ENCODE results near the gene SMYD3. TPM values are rescaled to one million over a fixed set of nuclear protein-coding genes. Genes with fewer than 3 reads are reported as not detected.
"Not testable (repeated sequence)": the region's sequence is repeated elsewhere in the genome, so short reads cannot be mapped to it uniquely, and the experiment has no call there.

The SMYD3 gene
- polyA plus RNA-seq, 12 donors, result 7.7 to 11.6 (median 9.9) TPM; not detected in 2

- DNase-seq, result no peak
These were observed 698.9 kb downstream of the SMYD3 start for GRCh38 chr1:245807954-245808719.

DNA sequence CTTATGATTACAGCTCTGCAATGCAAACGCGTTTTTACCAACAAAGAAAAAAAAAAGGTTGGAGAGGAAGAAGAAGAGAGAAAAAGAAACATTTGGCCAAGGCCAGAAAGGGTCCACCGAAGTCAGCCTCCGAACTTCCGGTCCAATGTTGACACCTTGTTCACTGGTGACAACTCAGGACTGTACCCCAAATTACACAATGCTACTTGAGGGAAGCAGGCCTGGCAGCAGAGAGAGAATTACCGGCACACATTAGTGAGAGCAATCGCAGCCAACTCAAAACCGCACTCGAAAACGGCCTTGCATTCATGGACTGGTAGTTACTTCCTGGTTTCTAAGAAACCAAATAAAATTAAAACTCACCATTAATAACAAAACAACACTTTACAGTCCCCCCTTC lies 699.8 kb downstream of the SMYD3 start:
- no peak for DNase-seq

GRCh38 chr1:245805532-245805931 lies 701.5 kb downstream of the SMYD3 start:
- DNase-seq, result no peak

DNA sequence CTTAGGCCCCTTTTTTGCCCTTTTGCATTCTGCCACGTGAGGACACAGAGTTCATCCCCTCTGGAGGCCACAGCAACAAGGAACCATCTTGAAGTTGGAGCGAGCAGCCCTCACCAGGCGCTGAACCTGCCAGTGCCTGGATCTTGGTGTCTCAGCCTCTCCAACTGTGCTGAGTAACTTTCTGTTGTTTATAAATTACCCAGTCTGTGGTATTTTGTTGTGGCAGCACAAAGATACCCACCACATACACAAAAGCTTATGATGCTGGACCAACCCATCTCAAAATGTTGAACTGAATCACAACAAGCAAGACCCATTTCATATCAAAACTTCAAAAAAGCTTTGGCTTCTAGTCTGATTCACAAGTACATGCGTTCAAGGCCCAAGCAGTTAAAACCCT lies 702.4 kb downstream of the SMYD3 start:
- DNase-seq, result no peak

DNA sequence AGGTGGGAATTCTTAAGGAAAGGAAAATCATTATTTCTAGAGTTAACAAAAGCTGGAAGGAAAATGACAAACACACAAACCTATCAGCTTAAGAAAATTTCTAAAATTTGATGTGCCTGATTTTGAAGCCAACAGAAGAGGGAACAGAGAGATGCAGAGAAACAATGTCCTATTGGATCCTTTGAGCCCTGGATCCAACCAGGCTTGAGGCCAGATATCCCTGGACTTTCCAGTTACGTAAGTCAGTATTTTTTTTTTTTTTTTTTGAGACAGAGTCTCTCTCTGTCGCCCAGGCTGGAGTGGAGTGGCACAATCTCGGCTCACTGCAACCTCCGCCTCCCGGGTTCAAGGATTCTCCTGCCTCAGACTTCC lies 703.4 kb downstream of the SMYD3 start:
- DNase-seq, result no peak

DNA sequence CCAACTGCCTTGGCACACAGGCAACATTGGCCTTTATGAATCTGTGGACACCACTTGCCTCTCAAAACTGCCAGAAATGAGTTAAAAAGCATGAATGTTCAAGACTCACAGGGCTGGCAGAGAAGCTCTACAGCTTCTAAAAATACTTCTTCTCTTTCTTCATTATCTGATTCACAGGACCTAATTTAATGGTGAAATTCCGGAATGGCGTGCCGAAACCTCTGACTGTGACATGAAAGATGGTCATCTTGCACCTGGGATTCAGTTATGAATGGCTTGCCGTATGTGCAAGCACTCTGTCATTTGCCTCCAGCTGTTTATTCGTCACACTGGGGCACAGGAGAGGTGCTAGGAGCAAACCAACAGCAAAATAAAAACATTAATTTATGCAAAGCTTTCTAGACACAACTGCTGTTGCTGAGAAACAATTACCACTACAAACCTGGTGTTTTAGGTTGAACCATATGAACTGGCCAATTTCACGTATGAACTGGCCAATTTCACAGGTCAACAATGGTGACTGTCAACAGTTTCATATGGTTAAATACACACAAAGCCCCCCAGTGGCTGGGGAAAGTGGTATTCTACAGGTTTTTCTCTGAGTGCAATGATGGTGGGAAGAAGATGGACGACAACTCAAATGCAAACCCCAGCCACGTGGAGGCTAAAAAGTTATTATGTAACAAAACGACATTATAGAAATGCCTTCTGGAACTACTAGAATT lies 704.0 kb downstream of the SMYD3 start:
- no peak for DNase-seq

GRCh38 chr1:245800901-245801605 lies 706.0 kb downstream of the SMYD3 start:
- DNase-seq, result no peak

DNA sequence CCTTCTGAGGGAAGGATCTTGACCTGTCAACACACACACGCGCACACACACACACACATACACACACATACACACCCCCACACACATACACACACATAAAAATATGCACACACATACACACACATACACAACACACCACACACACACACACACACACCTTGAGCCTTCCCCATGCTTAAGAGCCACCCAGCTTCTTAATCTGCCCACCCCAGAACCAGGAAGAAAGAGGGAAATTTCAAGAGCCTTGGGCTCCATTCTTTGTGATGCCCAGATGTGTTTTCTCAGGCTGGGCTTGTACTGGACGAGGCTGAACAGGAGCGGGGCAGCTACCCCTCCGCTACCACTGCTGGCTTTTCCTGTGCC lies 708.7 kb downstream of the SMYD3 start:
- DNase-seq, result no peak

- no peak for DNase-seq
These were observed 709.3 kb downstream of the SMYD3 start for GRCh38 chr1:245797592-245798348.

DNA sequence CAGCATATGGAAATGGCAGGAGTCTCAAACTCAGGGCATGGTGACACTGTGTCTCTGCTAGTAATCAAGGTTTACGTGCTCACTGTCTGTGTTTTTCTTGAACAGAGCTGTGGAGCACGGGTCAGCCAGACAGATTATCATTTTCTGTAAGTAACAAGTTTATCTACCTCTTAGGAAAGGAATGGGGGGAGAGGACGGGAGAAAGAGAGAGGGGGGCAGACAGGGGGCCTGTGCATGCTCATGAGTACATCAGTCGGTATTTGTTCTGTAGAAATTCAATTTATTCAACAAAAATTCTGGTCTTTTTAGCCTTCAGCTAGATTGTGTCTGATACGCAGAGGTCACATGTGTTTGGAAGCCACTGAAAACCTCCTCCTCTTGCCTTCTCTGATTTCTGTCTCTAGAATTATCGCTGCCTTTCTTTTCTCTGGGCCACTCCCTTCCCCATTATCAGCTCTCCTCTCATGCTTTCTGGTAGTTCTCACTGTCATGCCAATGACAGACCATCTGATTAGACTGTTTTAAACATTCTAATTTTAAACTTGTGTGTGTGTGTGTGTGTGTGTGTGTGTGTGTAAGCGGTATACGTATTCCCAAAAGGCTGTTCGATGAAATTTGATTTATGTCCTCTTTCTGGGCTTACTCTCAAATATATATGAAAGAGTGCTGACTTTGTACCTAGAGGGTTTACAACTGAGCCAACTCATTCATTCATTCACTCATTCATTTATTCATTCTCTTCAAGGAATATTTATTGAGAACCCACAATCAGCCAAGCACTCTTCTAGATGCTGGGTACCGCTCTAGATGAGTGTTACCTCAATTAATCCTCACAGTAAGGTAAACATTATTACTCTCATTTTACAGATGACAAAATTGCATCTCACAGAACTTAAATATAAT lies 715.4 kb downstream of the SMYD3 start:
- no peak for DNase-seq

DNA sequence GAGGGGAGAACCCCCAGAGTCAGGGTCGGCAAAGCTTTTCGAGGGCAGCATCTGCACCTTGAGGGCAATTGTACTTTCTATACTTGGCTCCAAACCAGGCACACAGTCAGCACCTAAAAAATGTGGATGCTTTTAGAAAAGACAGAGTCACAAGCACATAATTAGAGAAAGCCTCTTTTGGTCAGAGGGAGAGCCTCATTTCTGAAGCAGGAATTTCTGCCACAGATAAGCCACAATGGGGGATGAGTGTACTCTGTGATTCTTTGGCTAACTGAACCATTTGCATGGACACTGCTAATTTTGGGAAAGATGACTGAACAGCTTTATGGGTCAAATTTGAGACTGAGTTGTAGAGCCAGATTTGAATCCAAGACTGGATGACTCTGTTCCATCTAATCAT lies 716.6 kb downstream of the SMYD3 start:
- no peak for DNase-seq

DNA sequence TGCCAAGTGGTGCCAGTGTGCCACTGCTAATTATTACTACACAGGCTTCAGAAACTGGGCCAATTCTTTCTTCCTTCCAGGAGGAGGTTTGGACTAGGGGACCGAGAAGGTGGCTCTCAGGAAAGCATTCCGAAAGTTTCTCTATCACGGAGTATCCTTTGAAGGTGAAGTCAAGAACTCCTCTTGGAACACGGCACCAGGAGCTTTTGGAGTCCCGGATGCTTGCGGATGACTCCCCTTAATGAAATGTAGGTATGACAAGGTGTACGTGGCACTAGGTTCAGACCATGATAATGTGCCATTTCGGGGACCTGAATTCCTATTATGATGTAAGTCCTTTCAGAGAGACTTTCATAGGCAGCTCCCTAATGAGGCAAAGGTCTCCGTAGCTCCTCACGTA lies 718.2 kb downstream of the SMYD3 start:
- no peak for DNase-seq

DNA sequence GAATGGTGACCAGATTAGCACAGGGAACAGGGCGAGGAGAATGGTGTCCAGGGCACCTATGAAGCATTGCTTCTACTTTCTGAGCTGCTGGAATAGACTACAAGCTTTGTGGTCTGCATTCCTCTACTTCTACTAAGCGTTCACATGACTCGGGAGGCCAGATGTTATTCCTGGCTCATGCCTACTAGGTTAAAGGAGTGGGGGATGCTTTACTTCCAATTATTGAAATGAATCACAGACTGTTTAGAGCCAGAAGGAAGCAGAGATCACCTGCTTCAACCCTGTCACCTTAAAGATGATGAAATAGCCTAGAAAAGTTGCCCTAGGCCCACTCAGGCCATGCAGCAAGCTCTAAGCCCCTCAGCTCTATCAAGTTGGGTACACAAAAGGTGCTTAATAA lies 718.8 kb downstream of the SMYD3 start:
- peak; percentile 13 for DNase-seq

GRCh38 chr1:245786948-245787347 lies 720.1 kb downstream of the SMYD3 start:
- no peak for DNase-seq

- no peak for DNase-seq
These were observed 727.0 kb downstream of the SMYD3 start for GRCh38 chr1:245779797-245780755.

DNA sequence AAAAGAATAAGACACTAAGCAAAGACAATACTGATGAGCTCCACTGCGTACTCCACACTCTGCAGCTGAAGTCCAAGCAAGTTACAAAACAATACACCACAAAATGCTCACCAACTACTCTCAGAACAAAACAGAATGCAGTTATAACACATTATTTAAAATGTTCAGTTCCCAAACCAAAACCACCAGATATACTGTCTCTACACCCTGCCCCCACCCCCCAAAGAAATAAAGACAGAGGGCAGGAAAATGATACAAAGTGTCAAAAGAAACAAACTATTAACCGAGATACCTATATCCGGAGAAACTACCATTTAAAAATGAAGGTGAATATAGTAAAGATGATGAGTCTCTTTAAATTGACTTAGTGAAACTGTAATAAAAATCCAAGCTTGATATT lies 729.3 kb downstream of the SMYD3 start:
- no peak for DNase-seq

- DNase-seq, result no peak
These were observed 730.3 kb downstream of the SMYD3 start for GRCh38 chr1:245776694-245777332.

DNA sequence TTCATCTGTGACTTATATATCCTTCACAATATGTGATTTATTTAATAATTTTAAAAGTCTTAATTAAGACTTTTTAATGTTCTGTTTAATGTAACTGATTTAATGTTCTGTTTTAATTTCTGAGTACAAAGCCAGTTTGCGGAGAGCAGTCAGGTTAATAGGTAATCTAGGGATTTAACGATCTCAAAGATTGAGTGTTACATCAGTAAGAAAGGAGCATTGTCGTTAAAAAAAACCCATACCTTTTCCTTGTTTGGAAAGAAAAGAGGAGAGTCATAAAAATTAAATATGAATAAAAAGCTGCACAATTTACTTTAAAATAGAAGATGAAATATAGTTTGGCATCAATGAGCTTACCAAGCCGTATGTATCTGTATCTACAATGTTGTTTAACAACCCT lies 730.9 kb downstream of the SMYD3 start:
- no peak for DNase-seq

DNA sequence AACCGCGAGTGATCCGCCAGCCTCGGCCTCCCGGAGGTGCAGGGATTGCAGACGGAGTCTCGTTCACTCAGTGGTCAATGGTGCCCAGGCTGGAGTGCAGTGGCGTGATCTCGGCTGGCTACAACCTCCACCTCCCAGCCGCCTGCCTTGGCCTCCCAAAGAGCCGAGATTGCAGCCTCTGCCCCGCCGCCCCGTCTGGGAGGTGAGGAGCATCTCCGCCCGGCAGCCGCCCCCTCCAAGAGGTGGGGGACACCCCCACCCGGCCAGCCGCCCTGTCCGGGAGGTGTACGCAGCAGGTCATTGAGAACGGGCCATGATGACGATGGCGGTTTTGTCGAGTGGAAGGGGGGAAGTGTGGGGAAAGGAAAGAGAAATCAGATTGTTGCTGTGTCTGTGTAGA lies 732.1 kb downstream of the SMYD3 start:
- DNase-seq, result not testable (repeated sequence)
